Endothelial cell of umbilical vein (primary cell): Measurements from ENCODE around the gene KRR1.
"Not testable (repeated sequence)": the region's sequence is repeated elsewhere in the genome, so short reads cannot be mapped to it uniquely, and the experiment has no call there.

Source experiments
- EZH2 ChIP-seq: IDR thresholded peaks from 2 replicates; pipeline ENCODE4 v1.6.1; 2012; ENCODE audit warnings: borderline replicate concordance, low read depth, mild to moderate bottlenecking, moderate library complexity, low read length, inconsistent platforms; ENCODE audit not compliant: severe bottlenecking
- MAX ChIP-seq: IDR thresholded peaks from 2 replicates; pipeline ENCODE4 v1.6.1; 2011; ENCODE audit not compliant: insufficient read depth, insufficient read length
- POLR2AphosphoS5 ChIP-seq: IDR thresholded peaks from 2 replicates; pipeline ENCODE4 v1.6.1; 2012; ENCODE audit warnings: low read depth, mild to moderate bottlenecking, control low read depth, low read length, moderate library complexity; ENCODE audit not compliant: insufficient read depth
- TF ChIP-seq, protein P1 (sequence below), 2 donors: IDR thresholded peaks; 1 replicate in 1 of 2; 2 replicates in 1 of 2; pipeline ENCODE4 v1.5.1; 2011; ENCODE audit warnings: low read length in 2 of 2, mild to moderate bottlenecking in 2 of 2, moderate library complexity in 2 of 2, control low read depth in 1 of 2, inconsistent platforms in 1 of 2, low read depth in 1 of 2; ENCODE audit not compliant: insufficient read depth in 1 of 2; ENCODE audit errors: extremely low read depth in 1 of 2

- TF ChIP-seq, protein P1, sequence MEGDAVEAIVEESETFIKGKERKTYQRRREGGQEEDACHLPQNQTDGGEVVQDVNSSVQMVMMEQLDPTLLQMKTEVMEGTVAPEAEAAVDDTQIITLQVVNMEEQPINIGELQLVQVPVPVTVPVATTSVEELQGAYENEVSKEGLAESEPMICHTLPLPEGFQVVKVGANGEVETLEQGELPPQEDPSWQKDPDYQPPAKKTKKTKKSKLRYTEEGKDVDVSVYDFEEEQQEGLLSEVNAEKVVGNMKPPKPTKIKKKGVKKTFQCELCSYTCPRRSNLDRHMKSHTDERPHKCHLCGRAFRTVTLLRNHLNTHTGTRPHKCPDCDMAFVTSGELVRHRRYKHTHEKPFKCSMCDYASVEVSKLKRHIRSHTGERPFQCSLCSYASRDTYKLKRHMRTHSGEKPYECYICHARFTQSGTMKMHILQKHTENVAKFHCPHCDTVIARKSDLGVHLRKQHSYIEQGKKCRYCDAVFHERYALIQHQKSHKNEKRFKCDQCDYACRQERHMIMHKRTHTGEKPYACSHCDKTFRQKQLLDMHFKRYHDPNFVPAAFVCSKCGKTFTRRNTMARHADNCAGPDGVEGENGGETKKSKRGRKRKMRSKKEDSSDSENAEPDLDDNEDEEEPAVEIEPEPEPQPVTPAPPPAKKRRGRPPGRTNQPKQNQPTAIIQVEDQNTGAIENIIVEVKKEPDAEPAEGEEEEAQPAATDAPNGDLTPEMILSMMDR (IDR thresholded peaks at IDR 0.05; ENCODE audit: extremely low read depth in 1 of 2, insufficient read depth in 1 of 2, low read depth in 1 of 2, low read length in 2 of 2): not testable (repeated sequence)
- TF ChIP-seq MAX, POLR2AphosphoS5, EZH2: not testable (repeated sequence)
Observed at GRCh38 chr12:75484450-75484849, 27.0 kb downstream of the KRR1 start.
